Measurements from ENCODE around the gene CSF1R. TPM values are rescaled to one million over a fixed set of nuclear protein-coding genes. Genes with fewer than 3 reads are reported as not detected.

The CSF1R gene
- total and polyA plus RNA-seq, 4 donors, result 5.4 to 46.2 (median 22.1) TPM

DNA sequence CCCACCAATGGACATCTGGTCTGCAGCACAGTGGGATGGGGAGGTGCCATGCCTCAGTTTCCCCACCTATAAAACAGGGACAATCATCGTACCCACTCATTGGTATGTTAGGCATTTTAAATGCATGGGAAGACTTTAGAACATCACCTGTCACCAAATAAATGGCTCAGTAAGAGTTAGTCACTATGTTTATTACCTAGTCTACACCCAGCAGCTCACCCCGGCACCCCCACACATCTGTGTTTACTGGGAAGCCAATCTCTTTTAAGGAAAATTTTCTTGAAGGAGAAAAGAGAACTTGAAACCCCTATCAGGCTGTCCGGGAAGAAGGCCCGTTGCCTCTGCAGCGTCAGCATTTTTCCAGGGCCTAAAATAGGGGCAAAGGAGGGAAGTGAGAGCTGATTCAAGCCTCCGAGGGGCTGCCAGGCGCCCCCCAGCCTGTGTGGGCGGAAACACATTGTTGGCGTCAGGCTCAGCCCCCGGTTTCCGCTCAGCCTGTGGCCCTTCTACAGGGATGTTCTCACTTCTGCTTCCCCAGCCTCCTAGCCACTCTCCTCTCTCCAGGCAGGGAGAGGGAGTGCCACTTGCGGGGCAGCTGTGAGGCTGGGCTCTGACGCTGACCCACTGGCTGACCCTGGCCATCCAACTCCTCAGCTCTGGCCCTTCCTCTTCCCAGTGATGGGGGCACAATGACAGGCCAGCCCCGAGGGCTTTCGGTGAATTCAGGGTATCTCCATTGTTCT, 4.6 kb downstream of the CSF1R start:
- Histone ChIP-seq H3K4me3 (ENCODE audit: low read depth in 1 of 3, low read length in 3 of 3) (no peak overlapping the region), H3K9me3 (ENCODE audit: control insufficient read depth in 4 of 4, low read length in 3 of 4) (no peaks in the 10 kb centered on the region), H3K4me1 (ENCODE audit: control insufficient read depth in 4 of 4, insufficient read depth in 4 of 4, low read length in 3 of 4) (peaks cover 0 to 2% (median 0%) of the 10 kb centered on the region in 4 donors), H3K9ac (ENCODE audit: low read depth in 1 of 2, low read length in 2 of 2) (no peak overlapping the region), H3K36me3 (ENCODE audit: control insufficient read depth in 4 of 4, insufficient read depth in 3 of 4, low read depth in 1 of 4, low read length in 3 of 4) (peaks cover 0 to 3% (median 0%) of the 10 kb centered on the region in 4 donors), H3K27ac (ENCODE audit: low read depth in 1 of 2, low read length in 2 of 2) (no peak overlapping the region), H3K27me3 (ENCODE audit: control insufficient read depth in 4 of 4, insufficient read depth in 4 of 4, low read length in 3 of 4) (peaks cover 0 to 5% (median 0%) of the 10 kb centered on the region in 4 donors)
- WGBS, result 42% methylated on average over 15 of the region's 15 CpGs
- no peak for DNase-seq (ENCODE audit: low spot score)
- no peak for TF ChIP-seq ZBTB33 (IDR thresholded peaks at IDR 0.05)
- no peak for TF ChIP-seq FOXA1 (IDR thresholded peaks at IDR 0.05)
- TF ChIP-seq, protein P1, sequence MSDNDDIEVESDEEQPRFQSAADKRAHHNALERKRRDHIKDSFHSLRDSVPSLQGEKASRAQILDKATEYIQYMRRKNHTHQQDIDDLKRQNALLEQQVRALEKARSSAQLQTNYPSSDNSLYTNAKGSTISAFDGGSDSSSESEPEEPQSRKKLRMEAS (IDR thresholded peaks at IDR 0.05), result no peak
- no peak for TF ChIP-seq EGR1 (IDR thresholded peaks at IDR 0.05; ENCODE audit: low read depth in 2 of 2)
- no peak for TF ChIP-seq HNF4A (conservative IDR thresholded peaks at IDR 0.05)
- TF ChIP-seq RXRA (IDR thresholded peaks at IDR 0.05), result no peak
- no peak for TF ChIP-seq NR2F2 (IDR thresholded peaks at IDR 0.05)
- no peak for TF ChIP-seq CTCF (IDR thresholded peaks at IDR 0.05; ENCODE audit: low read depth, low read length, missing input control)
- no peak for TF ChIP-seq GABPA (IDR thresholded peaks at IDR 0.05 in 1 of 2, conservative IDR thresholded peaks at IDR 0.05 in 1 of 2)
- no peak for TF ChIP-seq TAF1 (conservative IDR thresholded peaks at IDR 0.05)
- TF ChIP-seq, protein P2, sequence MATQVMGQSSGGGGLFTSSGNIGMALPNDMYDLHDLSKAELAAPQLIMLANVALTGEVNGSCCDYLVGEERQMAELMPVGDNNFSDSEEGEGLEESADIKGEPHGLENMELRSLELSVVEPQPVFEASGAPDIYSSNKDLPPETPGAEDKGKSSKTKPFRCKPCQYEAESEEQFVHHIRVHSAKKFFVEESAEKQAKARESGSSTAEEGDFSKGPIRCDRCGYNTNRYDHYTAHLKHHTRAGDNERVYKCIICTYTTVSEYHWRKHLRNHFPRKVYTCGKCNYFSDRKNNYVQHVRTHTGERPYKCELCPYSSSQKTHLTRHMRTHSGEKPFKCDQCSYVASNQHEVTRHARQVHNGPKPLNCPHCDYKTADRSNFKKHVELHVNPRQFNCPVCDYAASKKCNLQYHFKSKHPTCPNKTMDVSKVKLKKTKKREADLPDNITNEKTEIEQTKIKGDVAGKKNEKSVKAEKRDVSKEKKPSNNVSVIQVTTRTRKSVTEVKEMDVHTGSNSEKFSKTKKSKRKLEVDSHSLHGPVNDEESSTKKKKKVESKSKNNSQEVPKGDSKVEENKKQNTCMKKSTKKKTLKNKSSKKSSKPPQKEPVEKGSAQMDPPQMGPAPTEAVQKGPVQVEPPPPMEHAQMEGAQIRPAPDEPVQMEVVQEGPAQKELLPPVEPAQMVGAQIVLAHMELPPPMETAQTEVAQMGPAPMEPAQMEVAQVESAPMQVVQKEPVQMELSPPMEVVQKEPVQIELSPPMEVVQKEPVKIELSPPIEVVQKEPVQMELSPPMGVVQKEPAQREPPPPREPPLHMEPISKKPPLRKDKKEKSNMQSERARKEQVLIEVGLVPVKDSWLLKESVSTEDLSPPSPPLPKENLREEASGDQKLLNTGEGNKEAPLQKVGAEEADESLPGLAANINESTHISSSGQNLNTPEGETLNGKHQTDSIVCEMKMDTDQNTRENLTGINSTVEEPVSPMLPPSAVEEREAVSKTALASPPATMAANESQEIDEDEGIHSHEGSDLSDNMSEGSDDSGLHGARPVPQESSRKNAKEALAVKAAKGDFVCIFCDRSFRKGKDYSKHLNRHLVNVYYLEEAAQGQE (IDR thresholded peaks at IDR 0.05), result no peak
- TF ChIP-seq SP1 (IDR thresholded peaks at IDR 0.05), result no peak

GRCh38 chr5:150080696-150081435, 5.5 kb downstream of the CSF1R start:
- H3K4me3 ChIP-seq (ENCODE audit: low read depth in 1 of 3, low read length in 3 of 3), result no peak overlapping the region
- WGBS, result 82% methylated on average over 15 of the region's 15 CpGs

More at GRCh38 chr5:150080696-150081435, 5.5 kb downstream of the CSF1R start:
- Histone ChIP-seq H3K36me3 (ENCODE audit: control insufficient read depth in 4 of 4, insufficient read depth in 3 of 4, low read depth in 1 of 4, low read length in 3 of 4) (peaks cover 0 to 3% (median 0%) of the 10 kb centered on the region in 4 donors), H3K27me3 (ENCODE audit: control insufficient read depth in 4 of 4, insufficient read depth in 4 of 4, low read length in 3 of 4) (peaks cover 0 to 2% (median 0%) of the 10 kb centered on the region in 4 donors), H3K9ac (ENCODE audit: low read depth in 1 of 2, low read length in 2 of 2) (no peak overlapping the region), H3K4me1 (ENCODE audit: control insufficient read depth in 4 of 4, insufficient read depth in 4 of 4, low read length in 3 of 4) (peaks cover 0 to 2% (median 0%) of the 10 kb centered on the region in 4 donors), H3K27ac (ENCODE audit: low read depth in 1 of 2, low read length in 2 of 2) (no peak overlapping the region), H3K9me3 (ENCODE audit: control insufficient read depth in 4 of 4, low read length in 3 of 4) (no peaks in the 10 kb centered on the region)
- TF ChIP-seq TAF1 (conservative IDR thresholded peaks at IDR 0.05), result no peak
- no peak for DNase-seq (ENCODE audit: low spot score)
